C4-2B (cell line): ENCODE data around the gene TCERG1L.

Experiments used
- H3K27ac ChIP-seq: fragments of 450-650 bp; 2 replicates; pipeline ENCODE4 v1.5.1; 2017
- ZFX ChIP-seq: fragments of 450-650 bp; IDR thresholded peaks from 2 replicates; pipeline ENCODE4 v1.6.1; 2017
- TF ChIP-seq, protein P1 (sequence below): fragments of 450-650 bp; conservative IDR thresholded peaks from 2 replicates; pipeline ENCODE4 v1.5.1; 2017; ENCODE audit warnings: mild to moderate bottlenecking

Gene TCERG1L

DNA sequence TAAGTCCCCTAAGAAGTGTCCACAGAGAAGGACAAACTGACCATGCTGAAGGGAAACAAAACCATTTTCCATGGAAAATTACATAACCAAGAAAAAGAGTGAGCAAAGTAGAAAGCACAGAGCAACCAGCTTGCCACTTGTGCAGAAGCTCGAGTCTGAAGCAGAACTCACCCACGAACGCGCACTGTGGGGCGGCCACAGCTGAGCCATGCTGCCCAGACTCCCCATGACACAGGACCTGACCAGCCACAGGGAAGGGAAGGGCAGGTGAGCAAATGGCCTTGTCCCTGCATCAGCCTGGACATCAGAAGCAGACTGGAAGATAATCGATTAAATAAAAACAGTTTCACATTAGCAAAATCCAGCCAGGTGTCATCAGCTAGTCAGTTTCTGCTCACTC, 95.7 kb downstream of the TCERG1L start:
- TF ChIP-seq, protein P1, sequence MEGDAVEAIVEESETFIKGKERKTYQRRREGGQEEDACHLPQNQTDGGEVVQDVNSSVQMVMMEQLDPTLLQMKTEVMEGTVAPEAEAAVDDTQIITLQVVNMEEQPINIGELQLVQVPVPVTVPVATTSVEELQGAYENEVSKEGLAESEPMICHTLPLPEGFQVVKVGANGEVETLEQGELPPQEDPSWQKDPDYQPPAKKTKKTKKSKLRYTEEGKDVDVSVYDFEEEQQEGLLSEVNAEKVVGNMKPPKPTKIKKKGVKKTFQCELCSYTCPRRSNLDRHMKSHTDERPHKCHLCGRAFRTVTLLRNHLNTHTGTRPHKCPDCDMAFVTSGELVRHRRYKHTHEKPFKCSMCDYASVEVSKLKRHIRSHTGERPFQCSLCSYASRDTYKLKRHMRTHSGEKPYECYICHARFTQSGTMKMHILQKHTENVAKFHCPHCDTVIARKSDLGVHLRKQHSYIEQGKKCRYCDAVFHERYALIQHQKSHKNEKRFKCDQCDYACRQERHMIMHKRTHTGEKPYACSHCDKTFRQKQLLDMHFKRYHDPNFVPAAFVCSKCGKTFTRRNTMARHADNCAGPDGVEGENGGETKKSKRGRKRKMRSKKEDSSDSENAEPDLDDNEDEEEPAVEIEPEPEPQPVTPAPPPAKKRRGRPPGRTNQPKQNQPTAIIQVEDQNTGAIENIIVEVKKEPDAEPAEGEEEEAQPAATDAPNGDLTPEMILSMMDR: no peak
- TF ChIP-seq ZFX: no peak
- H3K27ac ChIP-seq: no peak overlapping the region

DNA sequence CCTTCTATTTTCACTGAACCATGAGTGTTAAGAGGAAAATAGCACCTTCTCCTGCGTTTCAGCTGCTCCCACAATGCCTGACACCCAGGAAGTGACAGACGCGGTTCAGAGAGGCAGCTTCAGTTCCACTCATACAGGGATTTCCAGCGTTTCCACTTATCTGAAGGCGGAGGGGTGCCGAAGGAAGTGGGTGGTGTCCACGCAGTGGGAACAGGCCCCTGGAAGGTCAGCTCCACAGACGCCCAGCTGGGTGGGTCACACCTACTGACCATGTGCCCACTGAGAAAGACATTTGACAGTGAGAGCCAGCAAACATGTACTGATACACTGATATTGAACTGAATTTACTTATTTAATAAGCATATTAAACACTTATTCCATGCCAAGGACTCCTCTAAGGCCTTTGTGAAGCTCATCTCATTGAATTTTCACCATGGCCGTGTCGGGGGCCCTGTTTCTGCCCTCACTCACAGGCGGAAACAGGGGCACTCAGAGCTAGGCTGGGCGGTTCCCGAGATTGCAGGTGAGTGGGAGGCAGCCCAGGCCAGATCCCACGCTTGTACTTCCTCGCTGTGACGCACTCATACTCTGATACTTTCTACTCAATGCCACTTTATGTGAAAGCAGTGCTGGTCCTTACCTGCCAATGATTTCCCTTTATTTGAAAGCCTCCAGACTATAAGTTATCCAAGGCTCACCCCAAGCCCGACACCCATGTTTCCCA, 96.8 kb downstream of the TCERG1L start:
- TF ChIP-seq, protein P1: no peak

DNA sequence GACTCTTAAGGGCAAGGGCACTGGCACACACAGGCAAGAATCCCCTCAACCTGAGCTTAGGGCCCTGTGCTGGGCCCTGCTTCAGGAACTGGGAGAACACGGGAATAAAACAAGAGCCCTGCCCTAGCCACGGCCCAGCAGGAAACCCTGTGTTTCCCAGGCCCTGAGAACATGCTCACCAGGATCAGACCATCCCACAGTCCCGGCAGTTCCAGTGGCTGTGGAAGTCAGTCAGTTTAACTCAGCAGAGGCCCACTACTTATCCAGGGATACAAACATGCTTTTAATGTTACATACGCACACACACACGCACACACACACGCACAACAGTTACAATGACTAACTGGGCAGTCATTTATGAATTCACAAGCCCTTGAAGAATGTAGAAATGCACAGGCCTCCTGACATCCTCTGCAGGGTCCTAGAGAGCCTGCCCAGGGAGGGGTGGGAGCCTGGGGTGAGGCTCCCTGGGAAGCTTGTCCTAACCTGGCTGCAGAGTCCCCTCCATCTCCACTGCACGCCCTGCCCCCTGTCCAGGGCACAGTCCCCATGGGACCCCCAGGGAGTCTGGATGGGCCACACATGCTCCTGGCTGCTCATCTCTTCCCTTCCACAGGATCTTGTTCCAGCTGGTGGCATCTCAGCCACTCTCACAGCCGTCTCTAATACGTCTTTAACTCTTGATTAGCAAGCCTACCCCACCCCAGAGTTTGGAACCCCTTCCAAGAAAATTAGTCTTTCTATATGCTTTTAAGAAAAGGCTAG, 97.6 kb downstream of the TCERG1L start:
- TF ChIP-seq, protein P1: no peak
- TF ChIP-seq ZFX: no peak
- H3K27ac ChIP-seq: no peak overlapping the region

More for the DNA sequence above, 96.8 kb downstream of the TCERG1L start:
- no peak overlapping the region for H3K27ac ChIP-seq

DNA sequence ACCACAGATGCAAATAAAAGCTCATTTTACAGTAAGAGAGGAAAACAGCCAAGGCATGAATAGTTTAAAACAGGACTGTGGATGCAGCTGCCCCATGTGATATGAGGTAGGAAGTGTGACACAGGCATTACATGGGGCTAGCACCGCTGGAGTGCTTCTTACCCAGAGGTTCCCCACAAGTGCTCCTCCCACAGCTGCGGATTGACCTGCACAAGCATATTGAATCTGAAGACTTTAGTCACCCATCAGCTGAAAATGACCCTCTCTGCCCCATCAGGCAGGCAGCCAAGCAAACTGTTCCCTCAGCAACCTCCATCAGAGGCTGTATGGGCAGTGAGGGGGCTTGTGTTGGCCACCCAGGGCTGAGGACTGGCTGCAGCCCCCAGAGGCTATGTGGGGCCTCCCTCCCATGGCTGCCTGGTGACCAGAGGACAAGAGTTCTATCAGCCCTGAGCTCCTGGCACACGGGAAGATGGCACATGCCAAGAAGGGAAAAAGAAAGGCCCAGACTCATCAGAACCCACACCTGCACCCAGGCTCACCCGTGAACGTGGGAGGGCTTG, 98.7 kb downstream of the TCERG1L start:
- H3K27ac ChIP-seq: no peak overlapping the region
- TF ChIP-seq, protein P1: no peak
- no peak for TF ChIP-seq ZFX

DNA sequence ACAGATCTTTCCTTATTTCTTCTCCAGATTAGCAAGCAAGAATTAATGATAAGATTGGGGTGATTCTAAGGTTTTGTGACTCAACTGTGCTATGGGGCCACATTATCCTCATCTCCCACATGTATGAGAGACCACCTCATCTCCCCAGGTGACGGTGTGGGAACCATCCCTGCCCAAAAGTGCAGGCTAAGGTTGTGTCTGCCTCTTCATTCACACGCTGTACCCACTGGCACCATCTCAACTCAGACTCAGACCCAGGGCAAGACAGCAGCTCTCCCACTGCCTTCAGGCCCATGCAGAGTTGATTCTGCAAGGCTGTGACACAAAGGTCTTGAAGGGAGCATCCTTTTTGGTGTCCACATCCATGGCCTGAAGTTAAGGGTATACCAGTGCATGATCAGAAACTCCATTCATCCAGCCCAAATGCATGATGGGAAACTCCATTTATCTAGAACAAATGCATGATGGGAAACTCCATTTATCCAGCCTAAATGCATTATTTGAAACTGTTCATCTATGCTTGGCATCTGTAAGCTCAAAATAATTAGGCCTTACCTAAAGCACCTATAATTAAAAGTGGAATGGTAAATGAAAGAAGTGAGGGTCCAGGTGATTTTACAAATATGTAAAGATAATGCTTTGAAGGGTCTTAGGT, 99.4 kb downstream of the TCERG1L start:
- H3K27ac ChIP-seq: no peak overlapping the region
- TF ChIP-seq, protein P1: no peak
- TF ChIP-seq ZFX: no peak

DNA sequence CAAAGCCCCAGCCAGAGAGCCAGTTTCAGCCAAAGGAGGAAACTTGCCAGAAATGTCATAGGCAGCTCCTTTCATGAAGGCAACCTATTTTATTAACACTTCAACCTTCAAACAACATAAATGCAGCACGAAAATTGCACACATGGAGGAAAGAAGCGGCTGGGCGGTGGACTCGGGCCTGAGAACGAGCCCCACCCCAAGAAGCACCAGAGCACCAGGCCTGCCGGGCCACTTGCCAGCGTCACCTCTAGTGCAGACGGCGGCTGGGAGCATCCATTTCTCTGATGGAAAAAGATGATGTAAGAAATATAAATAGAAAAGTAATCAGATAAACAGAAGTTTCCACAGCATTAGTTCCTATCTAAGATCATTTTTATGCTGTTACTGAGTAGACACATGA, 100.0 kb downstream of the TCERG1L start:
- no peak overlapping the region for H3K27ac ChIP-seq

More for the DNA sequence above, 100.0 kb downstream of the TCERG1L start:
- TF ChIP-seq, protein P1: no peak
- no peak for TF ChIP-seq ZFX
